HG02571 (cell line): ENCODE results near the gene RPL11.
"Not testable (repeated sequence)": the region's sequence is repeated elsewhere in the genome, so short reads cannot be mapped to it uniquely, and the experiment has no call there.

ENCODE experiments used
- ATAC-seq: cut with Tn5 transposase; IDR thresholded peaks from one replicate; pipeline ENCODE4 v1.9.1; 2021; ENCODE audit warnings: mild to moderate bottlenecking, moderate library complexity; ENCODE audit not compliant: unreplicated experiment

RPL11 gene

DNA sequence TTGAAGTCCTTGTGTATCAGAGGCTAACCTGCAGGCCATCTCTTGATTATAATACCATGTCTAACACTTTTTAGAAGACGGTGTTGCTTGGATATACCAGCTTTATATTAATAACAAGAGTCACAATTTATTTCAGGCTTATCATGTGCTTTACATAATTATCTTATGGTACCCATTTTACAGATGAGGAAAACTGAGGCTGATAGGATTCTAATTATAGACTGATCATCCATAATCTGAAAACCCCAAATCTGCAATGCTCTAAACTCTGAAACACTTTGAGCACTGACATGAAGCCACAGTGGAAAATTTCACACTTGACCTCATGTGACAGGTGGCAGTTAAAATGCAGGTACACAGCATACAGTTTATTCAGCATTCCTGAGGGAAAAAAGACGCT is 7.2 kb upstream of the RPL11 start:
- no peak for ATAC-seq

GRCh38 chr1:23685197-23685596 is 6.4 kb upstream of the RPL11 start:
- not testable (repeated sequence) for ATAC-seq

- ATAC-seq, result not testable (repeated sequence)
These were observed 3.9 kb upstream of the RPL11 start for GRCh38 chr1:23687680-23688079.

- not testable (repeated sequence) for ATAC-seq
These were observed 3.3 kb upstream of the RPL11 start for GRCh38 chr1:23688281-23688680.

DNA sequence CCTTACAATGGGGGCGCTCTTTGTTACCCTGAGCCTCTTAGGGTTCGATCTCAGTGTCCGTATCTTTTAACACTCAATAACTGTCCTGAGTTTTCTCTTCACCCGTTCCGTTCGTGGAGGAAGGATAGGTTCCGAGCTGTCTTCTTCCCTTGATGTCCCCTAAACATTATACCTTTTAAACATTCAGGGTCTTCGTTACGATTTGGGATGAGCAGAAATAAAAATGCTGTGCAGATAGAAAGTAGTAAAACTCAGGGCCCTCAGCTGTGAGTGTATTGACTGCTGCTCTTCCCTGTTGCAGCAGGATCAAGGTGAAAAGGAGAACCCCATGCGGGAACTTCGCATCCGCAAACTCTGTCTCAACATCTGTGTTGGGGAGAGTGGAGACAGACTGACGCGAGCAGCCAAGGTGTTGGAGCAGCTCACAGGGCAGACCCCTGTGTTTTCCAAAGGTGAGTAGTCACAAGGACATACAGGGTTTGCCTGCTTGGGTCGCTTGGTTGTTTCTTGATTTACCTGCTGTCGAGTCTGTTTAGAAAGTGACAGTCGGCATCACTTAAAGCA is 784 bp downstream of the RPL11 start:
- ATAC-seq, result no peak

GRCh38 chr1:23693599-23693998 is 2.0 kb downstream of the RPL11 start:
- no peak for ATAC-seq

- no peak for ATAC-seq
These were observed 2.8 kb downstream of the RPL11 start for GRCh38 chr1:23694371-23694770.

GRCh38 chr1:23695667-23696066 is 4.1 kb downstream of the RPL11 start:
- ATAC-seq, result no peak

- ATAC-seq, result no peak
These were observed 4.9 kb downstream of the RPL11 start for GRCh38 chr1:23696335-23696989.

DNA sequence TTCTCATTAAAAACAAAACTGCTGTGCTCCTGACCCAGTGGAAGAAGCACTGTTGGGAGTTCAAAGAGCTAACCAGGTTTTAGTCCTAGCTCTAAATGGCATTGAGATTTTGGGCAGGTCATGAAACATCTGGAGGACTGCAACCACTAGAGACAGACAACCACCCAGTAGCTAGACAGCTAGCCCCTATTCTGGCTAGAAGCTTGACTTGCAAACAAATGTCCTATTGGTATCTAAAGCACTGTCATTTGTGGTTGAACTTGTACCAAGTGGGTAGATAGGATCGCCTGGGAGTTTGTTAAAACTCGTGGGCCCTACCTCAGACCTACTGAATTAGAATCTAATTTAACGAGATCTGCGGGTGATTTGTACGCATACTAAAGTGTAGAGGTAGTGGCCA is 6.9 kb downstream of the RPL11 start:
- ATAC-seq, result no peak

DNA sequence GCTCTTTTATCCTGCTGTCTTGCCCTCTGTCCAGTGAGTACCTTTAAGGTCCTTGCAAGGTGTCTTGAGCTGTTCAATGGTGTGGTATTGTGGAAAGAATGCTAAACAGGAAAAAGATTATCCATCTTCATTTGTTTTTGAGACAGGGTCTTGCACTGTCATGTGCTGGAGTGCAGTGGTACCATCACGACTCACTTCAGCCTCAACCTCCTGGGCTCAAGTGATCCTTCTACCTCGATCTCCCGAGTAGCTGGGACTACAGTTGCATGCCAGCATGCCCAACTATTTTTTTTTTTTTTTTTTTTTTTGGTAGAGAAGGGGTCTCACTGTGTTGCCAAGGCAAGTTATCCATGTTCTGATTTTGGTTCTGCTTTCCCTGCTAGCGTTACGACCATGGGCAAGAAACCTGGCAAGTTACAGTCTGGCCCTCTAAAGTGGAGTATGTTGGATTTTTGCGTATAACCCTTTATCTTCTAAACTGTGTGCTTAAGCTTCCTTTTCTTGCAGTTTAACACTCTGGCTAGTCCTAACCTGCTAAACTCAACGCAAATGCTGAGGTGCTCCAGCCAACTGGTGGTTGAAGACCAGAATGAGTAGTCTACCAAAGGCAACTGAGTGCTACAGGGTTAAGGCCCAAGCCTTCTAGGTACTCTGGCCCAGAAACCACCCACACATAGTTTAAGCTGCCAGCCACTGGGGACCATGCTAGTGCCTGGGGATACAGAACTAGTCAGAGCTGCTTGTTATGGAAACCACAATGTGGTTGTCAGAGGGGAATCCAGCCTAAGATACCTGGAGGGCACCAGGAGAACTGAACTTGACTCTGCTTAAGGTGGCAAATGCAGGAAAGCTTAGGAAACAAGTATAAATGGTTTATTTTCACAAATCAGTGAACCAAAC is 7.9 kb downstream of the RPL11 start:
- no peak for ATAC-seq

DNA sequence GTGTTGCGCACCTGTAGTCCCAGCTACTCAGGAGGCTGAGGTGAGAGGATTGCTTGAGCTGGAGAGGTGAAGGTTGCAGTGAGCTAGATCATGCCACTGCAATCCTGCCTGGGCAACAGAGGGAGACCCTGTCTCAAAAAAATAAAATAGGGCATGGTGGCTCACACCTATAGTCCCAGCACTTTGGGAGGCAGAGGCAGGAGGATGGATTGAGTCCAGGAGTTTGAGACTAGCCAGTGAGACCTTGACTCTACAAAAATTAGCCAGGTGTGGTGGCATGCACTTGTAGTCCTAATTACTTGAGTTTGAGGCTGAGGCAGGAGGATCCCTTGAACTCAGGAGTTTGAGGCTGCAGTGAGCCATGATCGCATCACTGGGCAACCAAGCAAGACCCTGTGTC is 9.7 kb downstream of the RPL11 start:
- no peak for ATAC-seq

DNA sequence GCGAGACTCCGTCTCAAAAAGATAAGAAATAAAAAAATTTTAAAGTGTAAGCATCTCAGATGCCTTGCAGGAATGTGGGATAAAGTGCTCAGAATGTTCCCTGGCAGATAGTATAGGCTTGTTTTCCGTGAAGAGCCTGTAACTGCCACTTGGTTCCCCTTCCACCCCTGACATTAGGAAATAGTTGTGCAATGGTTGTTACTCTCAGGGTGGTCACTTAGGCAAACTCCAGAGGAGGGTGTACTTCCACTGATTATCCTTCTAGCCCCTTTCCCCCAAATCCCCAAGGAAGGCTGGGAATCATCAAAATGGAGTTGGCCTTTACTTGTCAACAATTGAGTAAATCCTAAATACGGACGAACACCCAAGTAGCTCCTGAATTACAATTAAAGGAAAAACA is 10.4 kb downstream of the RPL11 start:
- ATAC-seq, result no peak

DNA sequence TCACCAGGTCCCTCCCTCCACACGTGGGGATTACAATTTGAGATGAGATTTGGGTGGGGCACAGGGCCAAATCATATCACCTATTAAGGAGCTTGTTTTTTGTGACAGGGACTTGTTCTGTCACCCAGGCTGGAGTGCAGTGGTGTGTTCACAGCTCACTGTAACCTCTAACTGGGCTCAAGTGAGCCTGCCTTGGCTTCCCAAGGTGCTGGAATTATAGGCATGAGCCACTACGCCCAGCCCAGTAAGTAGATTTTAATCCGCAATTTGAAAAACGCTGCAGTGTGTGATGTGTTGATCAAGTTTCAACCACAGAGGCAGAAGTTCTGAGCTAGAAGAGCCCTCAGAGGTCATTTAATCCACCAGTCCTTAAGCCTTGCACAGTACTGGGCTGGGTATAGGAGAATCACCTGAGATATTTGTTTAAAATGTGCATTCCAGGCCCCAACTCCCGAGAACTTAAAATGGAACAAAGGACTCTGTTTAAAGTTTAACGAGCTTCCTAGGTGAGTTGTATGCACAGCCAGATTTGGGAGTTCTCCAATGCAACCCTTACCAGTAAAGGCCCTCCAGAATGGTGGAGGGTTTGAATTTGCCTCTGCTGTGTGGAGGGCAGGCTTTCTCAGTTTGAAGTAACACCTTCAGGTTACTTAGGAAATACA is 13.4 kb downstream of the RPL11 start:
- ATAC-seq, result no peak

DNA sequence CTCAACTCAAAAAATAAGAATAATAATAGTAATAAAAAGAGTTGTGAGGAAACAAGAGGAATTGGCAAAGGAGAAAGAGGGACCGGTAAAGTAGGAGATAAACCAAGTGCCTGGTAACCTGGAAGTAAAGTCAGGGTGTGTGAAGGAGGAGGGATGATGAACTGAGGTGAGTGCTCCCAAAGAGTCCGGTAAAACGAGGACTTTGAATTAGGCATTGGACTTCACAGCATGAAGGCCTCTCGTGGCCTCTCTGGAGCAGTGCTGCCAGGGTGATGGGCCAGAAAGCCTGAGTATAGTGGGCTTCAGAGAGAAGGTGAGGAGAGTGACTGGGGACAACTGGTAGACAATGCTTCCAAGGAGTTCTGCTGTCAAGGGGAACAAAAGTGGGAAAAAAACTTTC is 17.6 kb downstream of the RPL11 start:
- ATAC-seq, result no peak

GRCh38 chr1:23718482-23718881 is 26.9 kb downstream of the RPL11 start:
- ATAC-seq, result no peak

GRCh38 chr1:23719162-23719820 is 27.7 kb downstream of the RPL11 start:
- ATAC-seq, result no peak

GRCh38 chr1:23720256-23720995 is 28.8 kb downstream of the RPL11 start:
- peak; percentile 60 for ATAC-seq

DNA sequence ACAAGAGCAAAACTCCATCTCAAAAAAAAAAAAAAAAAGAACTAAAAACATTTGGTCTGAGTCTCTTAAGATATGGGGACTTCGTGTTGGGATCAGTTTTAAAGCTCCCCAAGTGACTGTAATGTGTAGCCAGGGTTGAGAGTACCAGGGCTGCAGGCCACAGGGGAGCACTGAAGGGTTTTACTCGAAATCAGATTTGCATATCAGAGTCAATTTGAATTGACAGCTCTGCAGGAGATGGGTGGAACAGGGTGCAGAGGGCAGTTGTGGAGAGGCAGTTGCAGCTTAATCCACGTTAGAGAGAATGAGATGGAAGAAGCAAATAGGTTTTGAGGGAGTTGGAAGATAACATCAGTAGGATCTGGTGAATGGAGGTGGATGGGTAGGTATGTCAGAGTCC is 31.0 kb downstream of the RPL11 start:
- ATAC-seq, result no peak

DNA sequence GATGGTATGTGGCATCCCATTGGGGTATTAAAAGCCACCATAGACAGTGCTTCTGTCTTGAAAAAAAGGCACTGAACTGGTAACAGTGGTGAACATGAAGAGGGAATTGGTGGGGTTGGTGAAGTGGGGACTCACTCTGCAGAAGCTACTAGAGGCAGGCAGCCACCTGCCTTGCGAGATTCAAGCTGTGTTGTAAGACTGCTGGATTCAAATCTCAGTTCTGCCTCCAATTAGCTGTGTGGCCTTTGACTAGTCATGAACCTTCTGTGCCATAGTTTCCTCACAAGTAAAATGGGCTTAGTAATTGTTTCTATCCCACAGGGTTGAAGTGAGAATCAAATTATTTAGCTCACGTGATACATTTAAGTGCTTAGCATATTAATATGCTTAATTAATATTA is 35.1 kb downstream of the RPL11 start:
- no peak for ATAC-seq
